Sigmoid colon (tissue), 4 donors: ENCODE measurements around the gene GJC1.

ENCODE experiments used
- POLR2AphosphoS5 ChIP-seq, 4 donors: sonication (generic); formaldehyde crosslinking; IDR thresholded peaks; one replicate each; pipeline ENCODE4 v1.6.1; 2017; ENCODE audit warnings: antibody characterized with exemption in 4 of 4
- TF ChIP-seq, protein P1 (sequence below), 4 experiments: fragments of 450-650 bp in 3 of 4; fragments of 200-600 bp in 1 of 4; IDR thresholded peaks; one replicate each; pipeline ENCODE4 v1.5.1; 2016 to 2019; ENCODE audit warnings: antibody characterized with exemption in 4 of 4, mild to moderate bottlenecking in 3 of 4, moderate library complexity in 2 of 4

DNA sequence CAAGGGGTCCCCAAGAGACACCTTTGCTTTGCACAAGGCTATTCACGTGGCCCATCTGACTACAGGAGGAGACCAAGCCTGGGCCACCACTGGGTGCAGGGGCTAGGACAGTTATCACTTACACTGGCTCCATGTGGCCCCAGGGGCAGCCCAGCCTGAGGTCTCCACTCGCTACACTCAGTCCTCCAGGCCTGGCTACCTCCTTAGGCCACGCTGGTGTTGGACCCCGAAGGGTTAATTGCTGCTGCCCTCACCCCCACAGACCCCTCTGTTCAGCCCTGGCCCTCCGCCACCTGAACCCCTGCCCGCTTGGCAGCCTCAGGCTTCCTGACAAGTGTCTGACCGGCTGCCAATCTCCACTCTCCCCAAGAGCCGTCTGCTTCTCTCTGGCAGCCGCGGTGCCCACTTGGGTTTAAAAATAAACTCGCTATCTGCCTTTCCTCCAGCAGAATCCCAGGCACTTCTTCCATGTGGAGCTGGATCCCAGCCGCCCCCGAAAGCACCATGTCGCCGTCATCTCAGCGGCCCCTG lies 43.5 kb downstream of the GJC1 start:
- TF ChIP-seq, protein P1, sequence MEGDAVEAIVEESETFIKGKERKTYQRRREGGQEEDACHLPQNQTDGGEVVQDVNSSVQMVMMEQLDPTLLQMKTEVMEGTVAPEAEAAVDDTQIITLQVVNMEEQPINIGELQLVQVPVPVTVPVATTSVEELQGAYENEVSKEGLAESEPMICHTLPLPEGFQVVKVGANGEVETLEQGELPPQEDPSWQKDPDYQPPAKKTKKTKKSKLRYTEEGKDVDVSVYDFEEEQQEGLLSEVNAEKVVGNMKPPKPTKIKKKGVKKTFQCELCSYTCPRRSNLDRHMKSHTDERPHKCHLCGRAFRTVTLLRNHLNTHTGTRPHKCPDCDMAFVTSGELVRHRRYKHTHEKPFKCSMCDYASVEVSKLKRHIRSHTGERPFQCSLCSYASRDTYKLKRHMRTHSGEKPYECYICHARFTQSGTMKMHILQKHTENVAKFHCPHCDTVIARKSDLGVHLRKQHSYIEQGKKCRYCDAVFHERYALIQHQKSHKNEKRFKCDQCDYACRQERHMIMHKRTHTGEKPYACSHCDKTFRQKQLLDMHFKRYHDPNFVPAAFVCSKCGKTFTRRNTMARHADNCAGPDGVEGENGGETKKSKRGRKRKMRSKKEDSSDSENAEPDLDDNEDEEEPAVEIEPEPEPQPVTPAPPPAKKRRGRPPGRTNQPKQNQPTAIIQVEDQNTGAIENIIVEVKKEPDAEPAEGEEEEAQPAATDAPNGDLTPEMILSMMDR (IDR thresholded peaks at IDR 0.05): no peak
- TF ChIP-seq POLR2AphosphoS5 (IDR thresholded peaks at IDR 0.05): peak in 2 of 4 donors; percentile 39 to 51
